HEK293 (cell line): ENCODE measurements around the gene LYL1.

Experiments used
- CTCF ChIA-PET: fragments of 350-600 bp; formaldehyde crosslinking; extraction: SDS; loops from one replicate; lab custom pipeline; 2021; ENCODE audit warnings: antibody characterized with exemption; lab: Yijun Ruan, JAX
- POLR2A ChIA-PET: fragments of 300-600 bp; formaldehyde crosslinking; extraction: SDS; loops from one replicate; lab custom pipeline; 2020; ENCODE audit warnings: antibody characterized with exemption, inconsistent platforms; lab: Yijun Ruan, JAX
- H3K27ac ChIP-seq: fragments of 200-500 bp; sonication (Bioruptor generic); 2 replicates; pipeline ENCODE4 v1.5.1; 2014; ENCODE audit warnings: low read depth, low read length, control low read depth, inconsistent platforms; ENCODE audit errors: extremely low read depth
- H3K36me3 ChIP-seq, 2 experiments: fragments of 200-500 bp in 1 of 2; sonication (Bioruptor generic) in 1 of 2; 1 replicate in 1 of 2; 2 replicates in 1 of 2; pipeline ENCODE4 v1.5.1; 2014 to 2017; ENCODE audit warnings: inconsistent platforms in 2 of 2, low read length in 2 of 2; ENCODE audit not compliant: control insufficient read depth in 2 of 2, insufficient read depth in 1 of 2
- H3K4me1 ChIP-seq: fragments of 200-500 bp; sonication (Bioruptor generic); 2 replicates; pipeline ENCODE4 v1.5.1; 2014; ENCODE audit warnings: mild to moderate bottlenecking, low read length, inconsistent platforms; ENCODE audit not compliant: control insufficient read depth, insufficient read depth
- H3K4me3 ChIP-seq: 2 replicates; pipeline ENCODE4 v1.5.1; 2011; ENCODE audit warnings: low read depth, mild to moderate bottlenecking, control low read depth, low read length, moderate library complexity
- H3K9me3 ChIP-seq: fragments of 200-500 bp; sonication (Bioruptor generic); 2 replicates; pipeline ENCODE4 v1.5.1; 2014; ENCODE audit warnings: low read depth, low read length, inconsistent platforms; ENCODE audit not compliant: control insufficient read depth, insufficient read depth
- BCL6B ChIP-seq: fragments of 450-650 bp; formaldehyde crosslinking; IDR thresholded peaks from 2 replicates; pipeline ENCODE4 v1.5.1; 2017; ENCODE audit warnings: missing biosample characterization, missing genetic modification characterization
- INSM2 ChIP-seq: fragments of 450-650 bp; formaldehyde crosslinking; IDR thresholded peaks from 2 replicates; pipeline ENCODE4 v1.5.1; 2016; ENCODE audit warnings: missing biosample characterization, missing genetic modification characterization
- KLF1 ChIP-seq: fragments of 450-650 bp; formaldehyde crosslinking; IDR thresholded peaks from 2 replicates; pipeline ENCODE4 v1.5.1; 2016; ENCODE audit warnings: missing biosample characterization, missing genetic modification characterization
- REPIN1 ChIP-seq: fragments of 450-650 bp; formaldehyde crosslinking; IDR thresholded peaks from 2 replicates; pipeline ENCODE4 v1.5.1; 2017; ENCODE audit warnings: missing biosample characterization, missing genetic modification characterization, low read depth
- SP2 ChIP-seq: fragments of 450-650 bp; formaldehyde crosslinking; IDR thresholded peaks from 2 replicates; pipeline ENCODE4 v1.5.1; 2016; ENCODE audit warnings: missing biosample characterization, missing genetic modification characterization
- SP7 ChIP-seq: fragments of 450-650 bp; formaldehyde crosslinking; IDR thresholded peaks from 2 replicates; pipeline ENCODE4 v1.5.1; 2016; ENCODE audit warnings: missing biosample characterization, missing genetic modification characterization
- ZNF132 ChIP-seq: fragments of 450-650 bp; formaldehyde crosslinking; IDR thresholded peaks from 2 replicates; pipeline ENCODE4 v1.5.1; 2017; ENCODE audit warnings: missing biosample characterization, missing genetic modification characterization, borderline replicate concordance
- ZNF23 ChIP-seq: fragments of 450-650 bp; formaldehyde crosslinking; IDR thresholded peaks from 2 replicates; pipeline ENCODE4 v1.5.1; 2016; ENCODE audit warnings: missing biosample characterization, missing genetic modification characterization, borderline replicate concordance
- ZNF239 ChIP-seq: fragments of 450-650 bp; formaldehyde crosslinking; IDR thresholded peaks from 2 replicates; pipeline ENCODE4 v1.5.1; 2016; ENCODE audit warnings: missing biosample characterization, missing genetic modification characterization
- ZNF501 ChIP-seq: fragments of 450-650 bp; formaldehyde crosslinking; IDR thresholded peaks from 2 replicates; pipeline ENCODE4 v1.5.1; 2016; ENCODE audit warnings: missing biosample characterization, missing genetic modification characterization
- ZNF521 ChIP-seq: fragments of 450-650 bp; formaldehyde crosslinking; IDR thresholded peaks from 2 replicates; pipeline ENCODE4 v1.5.1; 2017; ENCODE audit warnings: missing biosample characterization, mild to moderate bottlenecking, missing genetic modification characterization
- ZNF544 ChIP-seq: fragments of 450-650 bp; formaldehyde crosslinking; IDR thresholded peaks from 2 replicates; pipeline ENCODE4 v1.5.0; 2017; ENCODE audit warnings: missing biosample characterization, missing genetic modification characterization
- ZNF558 ChIP-seq: fragments of 450-650 bp; formaldehyde crosslinking; IDR thresholded peaks from 2 replicates; pipeline ENCODE4 v1.5.1; 2016; ENCODE audit warnings: missing biosample characterization, missing genetic modification characterization
- ZNF621 ChIP-seq: fragments of 450-650 bp; formaldehyde crosslinking; IDR thresholded peaks from 2 replicates; pipeline ENCODE4 v1.5.1; 2017; ENCODE audit warnings: missing biosample characterization, missing genetic modification characterization
- ZNF654 ChIP-seq: fragments of 450-650 bp; formaldehyde crosslinking; IDR thresholded peaks from 2 replicates; pipeline ENCODE4 v1.5.1; 2016; ENCODE audit warnings: low read depth, missing biosample characterization, missing genetic modification characterization
- ZNF677 ChIP-seq: fragments of 450-650 bp; IDR thresholded peaks from 2 replicates; pipeline ENCODE4 v1.5.0; 2018; ENCODE audit warnings: missing biosample characterization, mild to moderate bottlenecking, missing genetic modification characterization, moderate library complexity
- ZNF843 ChIP-seq: fragments of 450-650 bp; formaldehyde crosslinking; IDR thresholded peaks from 2 replicates; pipeline ENCODE4 v1.5.1; 2016; ENCODE audit warnings: missing biosample characterization, missing genetic modification characterization
- ZSCAN16 ChIP-seq: fragments of 450-650 bp; formaldehyde crosslinking; IDR thresholded peaks from 2 replicates; pipeline ENCODE4 v1.5.1; 2016; ENCODE audit warnings: missing biosample characterization, missing genetic modification characterization
- TF ChIP-seq, protein P1 (sequence below): fragments of 450-650 bp; formaldehyde crosslinking; IDR thresholded peaks from 2 replicates; pipeline ENCODE4 v1.5.1; 2016; ENCODE audit warnings: missing biosample characterization, missing genetic modification characterization

The LYL1 gene

GRCh38 chr19:13117772-13118423 is 15.2 kb upstream of the LYL1 start, which contains the start of gene NACC1 (continued):
- TF ChIP-seq, protein P1, sequence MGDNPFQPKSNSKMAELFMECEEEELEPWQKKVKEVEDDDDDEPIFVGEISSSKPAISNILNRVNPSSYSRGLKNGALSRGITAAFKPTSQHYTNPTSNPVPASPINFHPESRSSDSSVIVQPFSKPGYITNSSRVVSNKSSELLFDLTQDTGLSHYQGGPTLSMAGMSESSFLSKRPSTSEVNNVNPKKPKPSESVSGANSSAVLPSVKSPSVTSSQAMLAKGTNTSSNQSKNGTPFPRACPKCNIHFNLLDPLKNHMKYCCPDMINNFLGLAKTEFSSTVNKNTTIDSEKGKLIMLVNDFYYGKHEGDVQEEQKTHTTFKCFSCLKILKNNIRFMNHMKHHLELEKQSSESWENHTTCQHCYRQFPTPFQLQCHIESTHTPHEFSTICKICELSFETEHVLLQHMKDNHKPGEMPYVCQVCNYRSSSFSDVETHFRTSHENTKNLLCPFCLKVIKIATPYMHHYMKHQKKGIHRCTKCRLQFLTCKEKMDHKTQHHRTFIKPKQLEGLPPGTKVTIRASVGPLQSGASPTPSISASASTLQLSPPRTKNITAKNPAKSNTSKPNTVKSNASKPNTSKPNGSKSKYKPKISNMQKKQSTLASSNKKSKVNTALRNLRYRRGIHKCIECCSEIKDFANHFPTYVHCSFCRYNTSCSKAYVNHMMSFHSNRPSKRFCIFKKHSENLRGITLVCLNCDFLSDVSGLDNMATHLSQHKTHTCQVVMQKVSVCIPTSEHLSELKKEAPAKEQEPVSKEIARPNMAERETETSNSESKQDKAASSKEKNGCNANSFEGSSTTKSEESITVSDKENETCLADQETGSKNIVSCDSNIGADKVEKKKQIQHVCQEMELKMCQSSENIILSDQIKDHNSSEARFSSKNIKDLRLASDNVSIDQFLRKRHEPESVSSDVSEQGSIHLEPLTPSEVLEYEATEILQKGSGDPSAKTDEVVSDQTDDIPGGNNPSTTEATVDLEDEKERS: no peak
- TF ChIP-seq ZNF621 (tag by site-specific recombination): no peak
- TF ChIP-seq REPIN1 (tag by site-specific recombination): no peak
- TF ChIP-seq ZNF843 (tag by site-specific recombination): no peak
- TF ChIP-seq ZNF544 (tag by site-specific recombination): no peak
- no peak for TF ChIP-seq ZNF501
- no peak for TF ChIP-seq INSM2
- TF ChIP-seq ZNF23 (tag by site-specific recombination): no peak
- TF ChIP-seq ZSCAN16 (tag by site-specific recombination): no peak
- TF ChIP-seq ZNF239 (tag by site-specific recombination): no peak
- no peak for TF ChIP-seq ZNF132 (tag by site-specific recombination)
- no peak for TF ChIP-seq ZNF521 (tag by site-specific recombination)
- TF ChIP-seq SP2 (tag by site-specific recombination): no peak
- peak; percentile 68 for TF ChIP-seq KLF1
- no peak for TF ChIP-seq ZNF558 (tag by site-specific recombination)

DNA sequence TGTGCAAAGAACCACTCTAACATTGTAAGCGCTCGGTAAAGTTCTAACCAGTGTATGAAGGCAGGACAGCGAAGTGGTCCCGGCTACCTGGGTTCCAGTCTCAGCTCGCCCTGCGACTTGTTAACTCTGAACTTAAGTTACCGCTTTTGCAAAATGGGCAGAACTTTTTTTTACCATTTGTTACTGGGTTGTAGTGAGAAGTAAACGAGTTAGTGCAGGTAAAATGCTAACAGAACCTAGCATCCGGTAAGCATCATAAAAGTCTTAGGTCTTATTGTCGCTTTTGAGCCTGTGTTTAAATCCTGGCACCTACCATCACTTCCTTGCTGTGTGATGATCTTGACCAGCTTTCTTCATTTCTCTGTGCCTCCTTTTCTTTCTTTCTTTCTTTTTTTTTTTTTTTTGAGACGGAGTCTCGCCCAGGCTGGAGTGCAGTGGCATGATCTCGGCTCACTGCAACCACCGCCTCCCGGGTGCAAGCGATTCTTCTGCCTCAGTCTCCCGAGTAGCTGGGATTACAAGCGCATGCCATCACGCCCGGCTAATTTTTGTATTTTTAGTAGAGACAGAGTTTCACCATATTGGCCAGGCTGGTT is 14.6 kb upstream of the LYL1 start:
- Histone ChIP-seq H3K36me3 (peaks cover 14 to 54% of the 10 kb centered on the region in 2 experiments; a peak in 2 of 3 replicates), H3K27ac (no peak overlapping the region), H3K4me1 (peaks cover 7% of the 10 kb centered on the region), H3K4me3 (peak overlapping the region; percentile 81), H3K9me3 (no peaks in the 10 kb centered on the region)
- TF ChIP-seq ZNF654 (tag by site-specific recombination): no peak
- TF ChIP-seq BCL6B (tag by site-specific recombination): 0 out of 2 replicates have a peak, but pooled peaks have one; percentile 31
- TF ChIP-seq SP7 (tag by site-specific recombination): no peak
- no peak for TF ChIP-seq ZNF677 (tag by site-specific recombination)
- CTCF ChIA-PET: interaction anchor here (0.6 to 2.3 kb wide), 5 partner anchors 38 to 358 kb away, joined by 3 to 13 read pairs (median 4); no protein-coding TSS in a partner anchor
- POLR2A ChIA-PET: interaction anchor here (0.7 to 4.0 kb wide), 7 partner anchors 9 to 152 kb away, joined by 3 to 48 read pairs (median 4); no protein-coding TSS in a partner anchor
